ENCODE data around the gene MYBBP1A. TPM values are rescaled to one million over a fixed set of nuclear protein-coding genes. Genes with fewer than 3 reads are reported as not detected.

The MYBBP1A gene
- total RNA-seq, 1 experiment from 2014 or later, result 155 TPM

DNA sequence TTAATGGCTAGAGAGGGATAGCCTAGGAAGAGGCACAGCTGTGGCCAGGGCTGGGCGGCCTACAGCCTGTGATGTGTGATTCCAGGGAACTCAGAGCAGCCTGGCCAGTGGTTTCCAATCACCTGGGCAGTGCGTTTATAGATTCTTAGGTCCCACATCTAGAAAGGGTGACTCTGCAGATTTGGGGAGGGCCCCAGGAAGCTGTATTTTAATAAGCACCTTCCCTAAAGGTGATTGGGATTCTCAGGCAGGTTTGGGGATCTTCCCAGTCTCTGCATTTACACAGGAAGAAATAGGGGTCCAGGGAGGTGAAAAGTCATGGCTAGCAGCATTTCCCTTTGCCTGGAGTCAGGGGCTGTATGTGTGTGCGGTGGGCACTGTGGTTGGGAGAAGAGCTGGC, 47.0 kb downstream of the MYBBP1A start:
- Histone ChIP-seq H4K20me1 (ENCODE audit: low read length) (no peaks in the 10 kb centered on the region), H3K36me3 (ENCODE audit: low read depth, low read length) (no peaks in the 10 kb centered on the region), H3K27ac (ENCODE audit: low read length) (no peak overlapping the region), H3K9me2 (replicated peaks; ENCODE audit: low read length) (no peaks in the 10 kb centered on the region), H3K4me2 (ENCODE audit: low read length) (no peak overlapping the region), H3K27me3 (ENCODE audit: low read length) (no peaks in the 10 kb centered on the region), H3K4me1 (ENCODE audit: insufficient read depth, low read length) (peaks cover 17% of the 10 kb centered on the region), H3K4me3 (ENCODE audit: low read length) (no peak overlapping the region), H3K9me3 (ENCODE audit: low read length) (no peaks in the 10 kb centered on the region), H3K9ac (ENCODE audit: low read length) (no peak overlapping the region), H3F3A (ENCODE audit: low read length, unreplicated experiment) (no peaks in the 10 kb centered on the region), H3K79me2 (ENCODE audit: low read length) (no peaks in the 10 kb centered on the region), H2AFZ (ENCODE audit: low read length) (no peak overlapping the region)
- intact Hi-C loops (cut with micrococcal nuclease), result no loop called here
- DNase-seq, result no peak
- no peak for ATAC-seq
- no peak for TF ChIP-seq EZH2phosphoT487 (IDR thresholded peaks at IDR 0.05; ENCODE audit: borderline replicate concordance, low read length)
- TF ChIP-seq EZH2 (IDR thresholded peaks at IDR 0.05; ENCODE audit: low read length, unreplicated experiment), result no peak
- TF ChIP-seq, protein P1, sequence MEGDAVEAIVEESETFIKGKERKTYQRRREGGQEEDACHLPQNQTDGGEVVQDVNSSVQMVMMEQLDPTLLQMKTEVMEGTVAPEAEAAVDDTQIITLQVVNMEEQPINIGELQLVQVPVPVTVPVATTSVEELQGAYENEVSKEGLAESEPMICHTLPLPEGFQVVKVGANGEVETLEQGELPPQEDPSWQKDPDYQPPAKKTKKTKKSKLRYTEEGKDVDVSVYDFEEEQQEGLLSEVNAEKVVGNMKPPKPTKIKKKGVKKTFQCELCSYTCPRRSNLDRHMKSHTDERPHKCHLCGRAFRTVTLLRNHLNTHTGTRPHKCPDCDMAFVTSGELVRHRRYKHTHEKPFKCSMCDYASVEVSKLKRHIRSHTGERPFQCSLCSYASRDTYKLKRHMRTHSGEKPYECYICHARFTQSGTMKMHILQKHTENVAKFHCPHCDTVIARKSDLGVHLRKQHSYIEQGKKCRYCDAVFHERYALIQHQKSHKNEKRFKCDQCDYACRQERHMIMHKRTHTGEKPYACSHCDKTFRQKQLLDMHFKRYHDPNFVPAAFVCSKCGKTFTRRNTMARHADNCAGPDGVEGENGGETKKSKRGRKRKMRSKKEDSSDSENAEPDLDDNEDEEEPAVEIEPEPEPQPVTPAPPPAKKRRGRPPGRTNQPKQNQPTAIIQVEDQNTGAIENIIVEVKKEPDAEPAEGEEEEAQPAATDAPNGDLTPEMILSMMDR (conservative IDR thresholded peaks at IDR 0.05; ENCODE audit: low read depth, low read length), result no peak
- BruUV-seq (replicated peaks), result no TSS peak
- POLR2A ChIA-PET (ENCODE audit: unreplicated experiment), result no interaction called here
- CTCF ChIA-PET, result no interaction called here

DNA sequence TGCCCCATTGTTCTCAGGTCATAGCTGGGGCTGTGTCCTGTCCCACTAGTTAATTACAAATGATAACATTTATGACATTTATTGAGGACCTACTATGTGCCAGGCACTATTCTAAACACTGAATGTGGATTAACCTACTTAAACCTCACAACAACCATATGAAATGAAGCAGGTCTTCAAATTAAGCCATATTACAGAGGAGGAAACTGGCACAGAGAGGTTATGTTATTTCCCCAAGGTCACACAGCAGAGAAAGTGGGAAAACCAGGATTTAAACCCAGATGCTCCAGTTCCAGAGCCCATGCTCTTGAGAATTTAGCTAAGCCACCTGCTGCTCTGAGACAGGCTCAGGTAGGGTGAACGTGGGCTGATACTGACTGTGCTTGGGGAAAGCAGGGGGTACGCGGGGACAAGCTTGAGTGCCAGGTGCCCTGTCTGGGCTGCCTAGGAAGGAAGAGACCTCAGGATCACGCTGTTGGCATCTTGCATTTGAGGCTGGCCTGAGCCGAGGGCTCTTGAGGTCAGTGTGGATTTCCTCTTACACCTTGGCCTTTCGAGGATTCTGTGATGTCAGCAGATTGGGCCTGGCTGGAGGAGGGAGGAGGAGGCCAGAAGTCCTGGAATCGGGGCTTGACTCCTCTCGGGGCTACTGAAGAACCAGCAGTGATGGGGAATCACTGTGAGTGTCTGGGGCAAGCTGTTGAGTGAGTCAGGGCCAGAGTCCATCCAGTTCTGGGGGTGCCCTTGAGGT, 47.6 kb downstream of the MYBBP1A start:
- TF ChIP-seq EZH2 (IDR thresholded peaks at IDR 0.05; ENCODE audit: low read length, unreplicated experiment) (no peak), EZH2phosphoT487 (IDR thresholded peaks at IDR 0.05; ENCODE audit: borderline replicate concordance, low read length) (no peak)
- TF ChIP-seq, protein P1 (conservative IDR thresholded peaks at IDR 0.05; ENCODE audit: low read depth, low read length), result no peak
- H3K27me3 ChIP-seq (ENCODE audit: low read length), result no peaks in the 10 kb centered on the region
- no peak overlapping the region for H2AFZ ChIP-seq (ENCODE audit: low read length)
- H3K79me2 ChIP-seq (ENCODE audit: low read length), result no peaks in the 10 kb centered on the region
- no peaks in the 10 kb centered on the region for H3K36me3 ChIP-seq (ENCODE audit: low read depth, low read length)
- intact Hi-C loops (cut with micrococcal nuclease), result no loop called here
- no peak overlapping the region for H3K4me2 ChIP-seq (ENCODE audit: low read length)
- H3K4me1 ChIP-seq (ENCODE audit: insufficient read depth, low read length), result peaks cover 17% of the 10 kb centered on the region
- BruUV-seq (replicated peaks), result no TSS peak
- H3K9me2 ChIP-seq (replicated peaks; ENCODE audit: low read length), result no peaks in the 10 kb centered on the region
- ChIA-PET POLR2A (ENCODE audit: unreplicated experiment) (no interaction called here), CTCF (no interaction called here)
- H4K20me1 ChIP-seq (ENCODE audit: low read length), result no peaks in the 10 kb centered on the region
- H3K4me3 ChIP-seq (ENCODE audit: low read length), result no peak overlapping the region
- H3K9me3 ChIP-seq (ENCODE audit: low read length), result no peaks in the 10 kb centered on the region
- H3F3A ChIP-seq (ENCODE audit: low read length, unreplicated experiment), result no peaks in the 10 kb centered on the region
- DNase-seq, result no peak
- no peak for ATAC-seq
- no peak overlapping the region for H3K27ac ChIP-seq (ENCODE audit: low read length)
- no peak overlapping the region for H3K9ac ChIP-seq (ENCODE audit: low read length)

DNA sequence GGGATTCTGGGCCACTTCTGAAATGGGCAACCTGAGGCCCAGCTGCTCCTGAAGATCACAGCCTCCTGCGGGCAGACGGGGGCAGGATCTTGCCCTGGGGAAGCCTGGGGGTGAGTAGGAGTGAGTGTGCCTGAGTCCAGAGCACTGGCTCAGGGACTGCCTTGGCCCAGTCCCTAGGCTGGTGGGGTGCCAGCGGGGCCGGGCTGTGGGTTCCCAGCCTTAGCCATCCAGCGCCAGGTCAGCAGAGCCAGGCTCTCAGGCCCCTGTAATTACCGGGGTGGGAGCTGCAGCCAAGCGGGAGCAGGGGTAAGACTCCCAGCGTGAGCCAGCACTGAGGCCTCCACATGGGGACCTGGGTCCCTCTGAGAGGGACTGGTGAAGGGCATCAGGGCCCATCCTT, 48.3 kb downstream of the MYBBP1A start:
- no peaks in the 10 kb centered on the region for H4K20me1 ChIP-seq (ENCODE audit: low read length)
- TF ChIP-seq, protein P1 (conservative IDR thresholded peaks at IDR 0.05; ENCODE audit: low read depth, low read length), result no peak
- TF ChIP-seq EZH2phosphoT487 (IDR thresholded peaks at IDR 0.05; ENCODE audit: borderline replicate concordance, low read length), result no peak
- no peak for TF ChIP-seq EZH2 (IDR thresholded peaks at IDR 0.05; ENCODE audit: low read length, unreplicated experiment)
- no peak for DNase-seq
- BruUV-seq (replicated peaks), result no TSS peak
- H3F3A ChIP-seq (ENCODE audit: low read length, unreplicated experiment), result no peaks in the 10 kb centered on the region
- H3K4me2 ChIP-seq (ENCODE audit: low read length), result no peak overlapping the region
- ChIA-PET POLR2A (ENCODE audit: unreplicated experiment) (no interaction called here), CTCF (no interaction called here)
- H3K4me3 ChIP-seq (ENCODE audit: low read length), result no peak overlapping the region
- no peaks in the 10 kb centered on the region for H3K9me3 ChIP-seq (ENCODE audit: low read length)
- H3K27me3 ChIP-seq (ENCODE audit: low read length), result no peaks in the 10 kb centered on the region
- H3K27ac ChIP-seq (ENCODE audit: low read length), result no peak overlapping the region
- H2AFZ ChIP-seq (ENCODE audit: low read length), result no peak overlapping the region
- intact Hi-C loops (cut with micrococcal nuclease), result no loop called here
- H3K9me2 ChIP-seq (replicated peaks; ENCODE audit: low read length), result no peaks in the 10 kb centered on the region
- no peak for ATAC-seq
- no peak overlapping the region for H3K9ac ChIP-seq (ENCODE audit: low read length)
- H3K4me1 ChIP-seq (ENCODE audit: insufficient read depth, low read length), result peaks cover 17% of the 10 kb centered on the region
- H3K79me2 ChIP-seq (ENCODE audit: low read length), result no peaks in the 10 kb centered on the region
- no peaks in the 10 kb centered on the region for H3K36me3 ChIP-seq (ENCODE audit: low read depth, low read length)
